H1 (cell line): ENCODE data around the gene MEN1. TPM values are rescaled to one million over a fixed set of nuclear protein-coding genes. Genes with fewer than 3 reads are reported as not detected.

ENCODE experiments used
- TAF1 ChIP-seq: IDR thresholded peaks from 2 replicates; pipeline ENCODE4 v1.6.1; 2011; ENCODE audit warnings: mild to moderate bottlenecking, low read depth, low read length
- polyA plus RNA-seq, 7 experiments: library from polyadenylated mRNA; depleted of rRNA in 3 of 7; stranded (reverse) in 5 of 7; unstranded in 2 of 7; fragments of >200 nt in 5 of 7; fragments of 200-250 nt in 2 of 7; gene quantifications; 1 replicate in 5 of 7; 2 replicates in 1 of 7; 4 replicates in 1 of 7; pipeline versions ENCODE4 v1.2.1 to v1.2.3, GENCODE V29; 2011 to 2013; ENCODE audit warnings: missing spikeins in 2 of 7, mixed read lengths in 2 of 7
- total RNA-seq: library from RNA; stranded (reverse); fragmentation: NEBNext Ultra II Directional; extraction: Animal tissue kit (Norgen Biotek cat#: 25700); gene quantifications from 2 replicates; pipeline ENCODE4 v1.2.1, GENCODE V29; 2021

Gene MEN1
- total and polyA plus RNA-seq, 2 of the 8 experiments (the other 6 are each of a cell fraction or from before 2014, with no cell fraction given): 47.2 to 56.3 TPM

- no peak for TF ChIP-seq TAF1
Measured at GRCh38 chr11:64831411-64831891, 21.1 kb upstream of the MEN1 start (continued).
